ENCODE results near the gene POM121C.
"Not testable (repeated sequence)": the region's sequence is repeated elsewhere in the genome, so short reads cannot be mapped to it uniquely, and the experiment has no call there.

Gene POM121C

GRCh38 chr7:75485979-75486643, at the start of gene POM121C:
Gene POM121C, minus strand, starts transcription at chr7:75486299. Its CDS starts 44,803 bp downstream, at chr7:75441496.
- peak; percentile 58 for DNase-seq (ENCODE audit: low read depth)

GRCh38 chr7:75534727-75535307, 48.7 kb upstream of the POM121C start:
- DNase-seq (ENCODE audit: low read depth), result peak; percentile 56

GRCh38 chr7:75533926-75534325, 47.8 kb upstream of the POM121C start:
- DNase-seq (ENCODE audit: low read depth), result no peak

- no peak for DNase-seq (ENCODE audit: low read depth)
Measured at GRCh38 chr7:75532639-75533038, 46.5 kb upstream of the POM121C start.

GRCh38 chr7:75531359-75531821, 45.3 kb upstream of the POM121C start:
- DNase-seq (ENCODE audit: low read depth), result no peak

- DNase-seq (ENCODE audit: low read depth), result not testable (repeated sequence)
Measured at GRCh38 chr7:75527224-75527722, 41.2 kb upstream of the POM121C start.

- DNase-seq (ENCODE audit: low read depth), result not testable (repeated sequence)
Measured at GRCh38 chr7:75521727-75522126, 35.6 kb upstream of the POM121C start.

- DNase-seq (ENCODE audit: low read depth), result not testable (repeated sequence)
Measured at GRCh38 chr7:75518842-75519241, 32.7 kb upstream of the POM121C start.

GRCh38 chr7:75509033-75509432, 22.9 kb upstream of the POM121C start:
- not testable (repeated sequence) for DNase-seq (ENCODE audit: low read depth)

- not testable (repeated sequence) for DNase-seq (ENCODE audit: low read depth)
Measured at GRCh38 chr7:75492020-75492419, 5.9 kb upstream of the POM121C start, which contains the start of gene SPDYE5. Gene SPDYE5, plus strand, starts transcription at chr7:75492320. Its CDS starts 1,728 bp downstream, at chr7:75494048.

GRCh38 chr7:75485355-75485978, 632 bp downstream of the POM121C start:
- DNase-seq (ENCODE audit: low read depth), result not testable (repeated sequence)

GRCh38 chr7:75480313-75480712, 5.8 kb downstream of the POM121C start:
- not testable (repeated sequence) for DNase-seq (ENCODE audit: low read depth)

GRCh38 chr7:75477457-75477856, 8.6 kb downstream of the POM121C start:
- DNase-seq (ENCODE audit: low read depth), result not testable (repeated sequence)

GRCh38 chr7:75470166-75470565, 15.9 kb downstream of the POM121C start:
- not testable (repeated sequence) for DNase-seq (ENCODE audit: low read depth)

GRCh38 chr7:75460541-75460940, 25.6 kb downstream of the POM121C start:
- DNase-seq (ENCODE audit: low read depth), result not testable (repeated sequence)

GRCh38 chr7:75458034-75458433, 28.1 kb downstream of the POM121C start:
- not testable (repeated sequence) for DNase-seq (ENCODE audit: low read depth)

GRCh38 chr7:75456403-75456802, 29.7 kb downstream of the POM121C start:
- not testable (repeated sequence) for DNase-seq (ENCODE audit: low read depth)

GRCh38 chr7:75452494-75452955, 33.6 kb downstream of the POM121C start:
- not testable (repeated sequence) for DNase-seq (ENCODE audit: low read depth)

- not testable (repeated sequence) for DNase-seq (ENCODE audit: low read depth)
Measured at GRCh38 chr7:75449946-75450345, 36.2 kb downstream of the POM121C start.

- peak; percentile 2 for DNase-seq (ENCODE audit: low read depth)
Measured at GRCh38 chr7:75442465-75443111, 43.5 kb downstream of the POM121C start.

- DNase-seq (ENCODE audit: low read depth), result not testable (repeated sequence)
Measured at GRCh38 chr7:75442101-75442464, 44.0 kb downstream of the POM121C start.

- not testable (repeated sequence) for DNase-seq (ENCODE audit: low read depth)
Measured at GRCh38 chr7:75439000-75439399, 47.1 kb downstream of the POM121C start.
